Gastrocnemius medialis (tissue), 4 donors: ENCODE measurements around the gene NUDT14.

ENCODE experiments used
- POLR2A ChIP-seq, 2 donors: fragments of 450-650 bp; IDR thresholded peaks; one replicate each; pipeline ENCODE4 v1.6.1; 2017; ENCODE audit warnings: antibody characterized with exemption in 2 of 2, mild to moderate bottlenecking in 2 of 2, moderate library complexity in 2 of 2
- TF ChIP-seq, protein P1 (sequence below), 5 experiments: fragments of 450-650 bp in 3 of 5; fragments of 200-600 bp in 2 of 5; sonication (generic) in 2 of 5; IDR thresholded peaks in 4 of 5; conservative IDR thresholded peaks in 1 of 5; 1 replicate in 4 of 5; 2 replicates in 1 of 5; pipeline ENCODE4 v1.5.1; 2016 to 2019; ENCODE audit warnings: antibody characterized with exemption in 5 of 5, mild to moderate bottlenecking in 3 of 5, moderate library complexity in 3 of 5

DNA sequence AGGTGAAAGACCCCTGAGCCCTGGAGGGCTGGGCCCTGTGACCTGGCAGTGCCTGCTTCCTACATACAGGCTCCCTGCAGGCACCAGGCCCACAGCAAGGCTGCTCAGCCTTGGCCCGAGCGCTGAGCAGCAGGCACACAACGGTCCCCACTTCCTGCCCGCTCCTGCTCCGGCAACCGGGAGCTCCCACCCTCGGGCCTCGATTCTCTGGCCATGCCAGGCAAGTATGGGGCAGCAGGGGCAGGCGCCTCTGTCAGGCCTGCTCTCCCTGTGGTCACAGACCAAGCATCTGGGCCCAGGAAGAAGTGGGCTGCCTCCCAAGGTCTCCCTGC, 30.6 kb upstream of the NUDT14 start:
- TF ChIP-seq, protein P1, sequence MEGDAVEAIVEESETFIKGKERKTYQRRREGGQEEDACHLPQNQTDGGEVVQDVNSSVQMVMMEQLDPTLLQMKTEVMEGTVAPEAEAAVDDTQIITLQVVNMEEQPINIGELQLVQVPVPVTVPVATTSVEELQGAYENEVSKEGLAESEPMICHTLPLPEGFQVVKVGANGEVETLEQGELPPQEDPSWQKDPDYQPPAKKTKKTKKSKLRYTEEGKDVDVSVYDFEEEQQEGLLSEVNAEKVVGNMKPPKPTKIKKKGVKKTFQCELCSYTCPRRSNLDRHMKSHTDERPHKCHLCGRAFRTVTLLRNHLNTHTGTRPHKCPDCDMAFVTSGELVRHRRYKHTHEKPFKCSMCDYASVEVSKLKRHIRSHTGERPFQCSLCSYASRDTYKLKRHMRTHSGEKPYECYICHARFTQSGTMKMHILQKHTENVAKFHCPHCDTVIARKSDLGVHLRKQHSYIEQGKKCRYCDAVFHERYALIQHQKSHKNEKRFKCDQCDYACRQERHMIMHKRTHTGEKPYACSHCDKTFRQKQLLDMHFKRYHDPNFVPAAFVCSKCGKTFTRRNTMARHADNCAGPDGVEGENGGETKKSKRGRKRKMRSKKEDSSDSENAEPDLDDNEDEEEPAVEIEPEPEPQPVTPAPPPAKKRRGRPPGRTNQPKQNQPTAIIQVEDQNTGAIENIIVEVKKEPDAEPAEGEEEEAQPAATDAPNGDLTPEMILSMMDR (IDR thresholded peaks at IDR 0.05 in 4 of 5, conservative IDR thresholded peaks at IDR 0.05 in 1 of 5): no peak
- TF ChIP-seq POLR2A (IDR thresholded peaks at IDR 0.05): no peak
